GM21390 (cell line): Measurements from ENCODE around the gene RAB3C.
A peak's percentile ranks its signal among the peaks of the same experiment; 100 is the strongest.

Experiments
- ATAC-seq: cut with Tn5 transposase; IDR thresholded peaks from one replicate; pipeline ENCODE4 v1.9.1; 2021; ENCODE audit not compliant: unreplicated experiment

RAB3C gene

DNA sequence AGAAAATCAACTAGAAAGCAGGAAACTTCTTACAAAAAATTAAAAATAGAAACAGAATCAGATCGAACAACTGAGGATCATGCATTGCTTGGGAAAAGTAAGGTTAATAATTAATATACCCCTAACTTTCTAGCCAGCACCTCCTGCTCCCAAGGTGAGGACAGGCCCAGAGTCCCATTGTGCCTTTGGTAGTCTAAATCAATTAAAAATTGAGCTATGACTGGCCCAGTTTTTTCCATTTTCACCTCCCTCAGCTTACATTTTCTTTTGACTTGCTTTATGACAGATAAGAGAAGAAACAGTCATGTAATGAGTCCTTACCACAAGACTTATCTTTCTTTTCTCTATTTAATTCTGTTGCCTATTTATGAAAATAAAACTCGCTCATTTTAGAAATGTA is 182.2 kb downstream of the RAB3C start:
- ATAC-seq = no peak

DNA sequence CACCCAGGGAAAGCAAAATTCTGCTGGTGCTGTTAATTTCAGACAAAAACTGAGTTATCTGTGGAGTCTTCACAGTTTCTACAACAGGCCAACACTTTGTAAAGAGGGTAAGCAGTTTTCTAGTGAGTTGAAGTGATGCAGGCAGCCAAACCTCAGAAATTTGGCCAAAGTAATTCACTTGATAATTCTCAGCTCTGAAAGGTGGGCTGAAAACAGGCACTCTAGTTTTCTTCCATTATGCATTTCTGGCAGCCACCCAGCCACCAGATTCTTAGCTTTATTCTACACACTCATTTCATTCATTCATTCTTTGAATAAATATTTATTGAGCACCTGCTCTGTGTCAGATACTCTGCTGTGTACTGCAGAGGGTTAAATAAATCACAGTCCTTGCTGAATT is 184.2 kb downstream of the RAB3C start:
- ATAC-seq = no peak

DNA sequence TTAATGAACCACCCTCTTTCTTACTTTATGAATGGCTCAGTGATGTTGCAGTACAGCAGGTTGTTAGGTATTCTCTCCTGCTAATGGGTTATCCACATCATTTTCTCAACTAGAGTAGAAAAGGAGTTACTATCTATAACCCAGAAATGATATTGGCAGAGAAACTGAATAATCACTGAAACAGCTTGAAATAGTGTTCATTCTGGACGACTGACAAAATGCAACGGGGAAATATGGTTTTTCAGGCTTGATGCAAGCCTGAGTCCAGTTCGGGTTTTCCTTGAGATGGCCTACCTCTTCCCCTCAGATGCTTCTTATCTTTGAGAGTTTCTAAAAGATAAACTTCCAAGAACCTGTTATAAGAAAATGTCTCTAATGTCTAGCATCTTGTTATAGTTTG is 187.3 kb downstream of the RAB3C start:
- no peak for ATAC-seq

DNA sequence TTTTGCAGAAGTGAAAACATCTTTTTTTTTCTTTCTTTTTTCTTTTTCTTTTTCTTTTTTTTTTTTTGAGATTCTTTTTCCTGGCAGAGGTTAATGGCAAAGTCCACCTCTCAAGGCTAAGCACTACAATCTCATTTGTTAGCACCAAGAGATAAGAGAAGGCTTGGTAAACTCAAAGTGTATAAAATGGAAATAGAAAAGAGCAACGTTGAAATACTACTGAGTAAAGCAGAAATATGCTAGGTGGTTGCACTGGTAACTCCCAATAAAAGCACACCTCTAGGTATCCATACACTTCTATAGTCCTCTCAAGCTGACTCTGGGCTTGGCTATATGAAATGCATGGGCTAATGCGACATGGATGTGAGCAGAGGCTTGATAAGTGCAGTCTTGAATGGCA is 188.9 kb downstream of the RAB3C start:
- no peak for ATAC-seq

DNA sequence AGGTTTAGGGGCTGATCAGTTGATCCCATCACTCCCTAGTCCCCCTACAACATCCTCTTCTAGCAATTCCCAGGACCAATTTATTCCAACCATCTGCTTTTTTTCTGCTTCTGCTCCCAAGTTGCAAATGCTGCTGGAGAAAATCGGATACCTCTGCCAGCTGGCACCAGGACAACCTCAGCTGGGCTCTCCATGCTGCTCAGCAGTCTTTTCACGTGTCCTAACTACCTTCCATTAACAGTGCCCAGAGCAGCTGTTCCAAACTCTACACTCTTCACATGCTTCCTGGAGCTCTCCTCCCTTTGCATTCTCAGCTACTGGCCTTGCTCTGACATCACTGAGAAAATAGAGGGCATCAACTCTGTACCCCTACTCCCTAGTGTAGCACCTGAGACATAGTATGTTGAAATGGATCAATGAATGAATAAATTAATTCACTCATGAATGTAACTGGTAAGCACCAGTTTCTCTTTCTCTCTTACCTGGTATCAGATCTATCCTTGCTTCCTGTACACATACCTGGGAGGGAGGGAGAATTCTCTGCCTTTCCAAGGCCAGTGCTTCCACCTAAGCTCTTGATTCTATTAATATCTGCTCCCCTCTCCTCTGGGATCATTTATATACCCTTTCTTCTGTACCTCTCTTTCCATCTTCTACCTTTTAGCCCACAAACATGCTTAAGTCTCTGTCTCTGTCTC is 191.0 kb downstream of the RAB3C start:
- ATAC-seq = no peak

DNA sequence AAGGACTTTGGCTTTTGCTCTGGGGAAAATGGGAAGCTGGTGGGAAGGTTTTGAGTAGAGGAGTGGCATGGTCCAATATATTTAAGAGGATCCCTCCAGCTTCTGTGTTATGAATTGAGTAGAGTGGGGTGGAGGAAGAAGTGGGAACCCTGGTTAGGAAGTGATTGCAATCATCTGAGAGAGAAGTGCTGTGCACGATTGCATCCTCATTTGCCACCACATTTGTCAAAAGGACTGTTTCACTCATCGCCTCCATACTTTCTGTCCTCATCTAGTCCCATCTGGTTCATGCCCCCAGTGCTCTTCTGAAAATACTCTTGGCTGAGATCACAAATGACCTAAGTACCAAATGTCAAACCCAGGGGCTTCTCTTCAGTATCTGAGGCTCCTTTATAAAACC is 192.1 kb downstream of the RAB3C start:
- no peak for ATAC-seq

DNA sequence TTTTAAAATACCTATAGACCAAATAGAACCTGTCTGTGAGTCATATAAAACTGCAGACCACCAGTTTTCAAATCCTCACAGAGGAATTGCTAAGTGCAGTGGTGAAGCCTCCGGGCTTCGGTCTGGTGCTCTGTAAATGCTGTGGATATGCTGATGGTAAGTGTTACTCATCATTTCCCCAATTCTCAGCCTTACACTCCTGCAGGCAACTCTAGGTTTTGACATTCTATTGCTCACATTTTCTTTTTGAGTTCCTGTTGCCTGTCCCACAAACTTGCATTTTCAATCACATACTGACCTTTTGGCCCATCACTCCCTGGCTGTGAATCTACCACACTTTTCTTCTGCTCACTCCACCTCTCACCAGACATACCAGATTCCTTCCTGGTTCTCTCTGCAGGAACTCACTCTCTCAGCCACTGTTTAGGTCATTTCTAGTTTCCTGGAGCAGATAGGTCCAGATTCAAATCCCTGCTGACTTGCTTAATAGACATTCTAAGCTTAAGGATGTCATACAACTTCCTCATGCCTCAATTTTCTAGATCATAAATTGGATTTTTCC is 192.9 kb downstream of the RAB3C start:
- peak; percentile 84 for ATAC-seq

DNA sequence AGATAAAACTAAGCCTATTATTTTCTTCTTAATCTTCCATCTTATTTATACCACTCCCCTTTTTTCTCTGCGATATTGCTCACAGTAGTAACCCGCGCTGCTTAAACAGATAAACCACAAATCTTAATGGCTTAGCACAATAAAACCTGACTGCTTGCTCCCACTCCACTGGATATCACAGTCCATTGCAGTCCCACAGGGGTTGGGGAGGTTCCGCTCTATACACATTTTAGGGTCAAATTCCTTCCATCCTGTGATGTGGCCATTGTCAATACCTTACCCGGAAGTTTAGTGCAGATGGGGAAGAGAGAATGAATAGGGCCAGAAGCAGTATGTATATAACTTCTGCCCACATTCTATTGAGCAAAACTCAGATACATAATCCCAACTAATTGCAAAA is 193.7 kb downstream of the RAB3C start:
- ATAC-seq = no peak

DNA sequence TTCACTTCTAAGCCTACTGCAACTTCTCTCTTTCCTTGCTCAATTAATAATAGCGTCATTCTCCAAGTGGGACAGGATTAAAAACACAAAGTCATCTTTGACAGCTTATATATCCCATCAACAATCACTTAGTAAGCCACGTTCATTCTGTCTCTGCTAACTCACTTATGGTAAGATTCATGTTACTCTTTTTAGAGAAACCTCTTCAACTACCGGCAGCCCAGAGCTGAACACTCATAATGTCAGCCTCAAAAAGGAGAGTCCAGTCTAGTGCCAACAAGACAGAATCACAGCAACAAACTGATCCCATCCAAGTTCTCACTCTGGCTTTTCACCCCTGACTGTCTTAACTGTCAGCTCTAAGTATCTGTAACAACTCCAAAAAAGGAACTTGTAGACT is 196.0 kb downstream of the RAB3C start:
- no peak for ATAC-seq

DNA sequence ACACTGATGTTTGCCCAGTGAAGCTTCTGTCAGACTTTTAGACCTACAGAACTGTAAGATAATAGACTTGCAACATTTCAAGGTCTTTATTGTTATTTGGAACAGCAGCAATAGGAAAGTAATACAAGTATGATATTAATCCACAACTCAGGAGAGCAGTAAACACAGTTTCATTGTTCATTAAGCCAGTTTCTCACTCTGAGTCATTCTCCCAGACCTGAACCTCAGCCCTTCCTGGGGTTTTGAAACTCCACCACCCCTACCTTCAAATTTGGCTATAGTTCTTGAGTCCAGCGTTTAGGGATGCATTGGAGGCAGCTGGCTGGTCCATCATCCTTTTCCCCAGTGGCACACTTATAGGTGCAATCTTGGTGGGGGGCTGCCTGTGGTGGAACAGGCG is 203.2 kb downstream of the RAB3C start:
- ATAC-seq = peak; percentile 70

DNA sequence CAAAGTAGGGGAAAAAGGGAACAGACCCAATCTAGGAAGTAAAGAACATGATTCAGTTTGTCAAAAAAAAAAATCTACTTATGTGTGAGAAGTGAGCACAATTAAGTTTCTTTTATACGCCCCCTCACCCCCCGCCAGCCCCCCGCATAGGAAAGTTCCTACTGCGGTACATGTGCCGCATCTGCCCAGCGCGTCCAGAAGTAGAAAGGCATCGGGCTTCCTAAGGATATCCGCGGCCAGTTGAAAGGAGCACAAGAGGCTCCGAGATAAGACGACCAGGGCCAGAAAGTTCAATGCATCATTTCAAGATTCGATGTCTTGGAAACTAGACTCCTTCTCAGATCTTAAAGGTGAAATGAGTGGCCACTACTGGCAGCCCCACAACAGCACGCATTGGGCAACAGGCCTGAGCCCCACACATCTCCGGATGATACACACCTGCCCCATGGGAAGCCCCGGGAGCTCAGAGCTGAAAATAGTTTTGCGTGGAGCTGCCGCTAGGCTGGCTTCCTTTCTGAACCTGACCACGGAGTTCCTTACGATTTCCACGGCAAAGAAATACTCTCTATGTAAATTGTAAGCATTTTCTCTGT is 203.9 kb downstream of the RAB3C start:
- ATAC-seq = no peak

DNA sequence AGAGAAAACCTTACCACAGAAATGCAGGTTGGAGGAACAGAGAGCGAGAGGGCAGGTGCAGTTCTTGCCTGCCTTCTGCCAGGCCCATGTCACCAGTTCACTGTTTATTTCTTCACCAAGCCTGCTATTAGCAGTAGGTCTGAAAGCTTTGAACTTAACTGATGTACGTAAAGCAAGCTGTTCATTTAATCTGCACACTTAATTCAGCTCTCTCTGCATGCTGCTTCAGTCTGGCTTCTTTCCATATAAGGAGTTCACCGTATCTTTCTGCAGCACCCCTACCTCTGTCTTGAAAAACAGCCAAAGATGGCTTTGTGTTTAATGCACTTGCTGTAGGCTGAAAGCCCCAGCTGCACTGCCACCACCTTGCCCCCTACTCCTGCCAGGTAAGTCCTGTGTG is 205.1 kb downstream of the RAB3C start:
- no peak for ATAC-seq

DNA sequence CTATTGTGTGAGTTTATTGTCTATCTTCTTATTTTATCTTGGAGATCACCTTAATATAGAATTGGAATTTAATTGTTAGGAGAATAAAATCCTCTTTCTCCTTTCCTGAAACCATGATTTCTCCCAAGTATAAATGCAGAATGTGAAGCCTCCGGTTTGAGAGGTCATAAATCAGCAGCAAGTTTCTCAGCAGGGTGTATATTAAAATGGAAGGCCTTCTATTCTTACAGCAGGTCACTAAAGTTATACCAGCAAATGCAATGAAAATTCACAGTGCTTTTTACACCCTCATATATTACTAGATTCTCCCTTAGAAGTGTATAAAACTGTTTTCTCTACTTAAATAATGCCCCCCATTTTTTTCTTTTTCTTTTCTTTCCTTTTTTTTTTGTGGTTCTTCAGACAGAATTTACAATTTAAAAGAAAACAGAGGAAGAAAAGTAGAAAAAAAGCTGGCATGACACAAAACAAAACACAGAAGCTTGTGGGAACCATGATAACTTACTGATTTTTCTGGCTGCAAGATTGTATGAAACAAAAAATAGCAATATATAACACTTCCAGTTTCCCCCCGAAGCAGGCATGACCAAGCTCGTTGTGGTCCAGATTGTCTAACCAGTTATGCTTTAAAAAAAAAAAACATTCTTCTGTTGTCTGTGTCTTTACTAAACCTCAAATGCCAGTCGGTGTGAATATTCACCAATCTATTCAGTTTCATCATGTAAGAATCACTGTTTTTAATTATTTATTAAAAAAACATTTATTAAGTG is 211.2 kb downstream of the RAB3C start:
- ATAC-seq = no peak

DNA sequence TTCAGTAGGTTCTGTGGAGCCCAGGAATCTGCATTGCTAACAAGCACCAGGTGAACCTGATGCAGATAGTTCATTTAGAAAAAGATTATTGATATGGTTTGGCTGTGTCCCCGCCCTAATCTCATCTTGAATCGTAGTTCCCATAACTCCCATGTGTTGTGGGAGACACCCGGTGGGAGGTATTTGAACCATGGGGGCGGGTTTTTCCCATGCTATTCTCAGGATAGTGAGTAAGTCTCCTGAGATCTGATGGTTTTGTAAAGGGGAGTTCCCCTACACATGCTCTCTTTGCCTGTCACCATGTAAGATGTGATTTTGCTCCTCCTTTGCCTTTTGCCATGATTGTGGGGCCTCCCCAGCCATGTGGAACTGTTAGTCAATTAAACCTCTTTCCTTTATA is 212.0 kb downstream of the RAB3C start:
- no peak for ATAC-seq

DNA sequence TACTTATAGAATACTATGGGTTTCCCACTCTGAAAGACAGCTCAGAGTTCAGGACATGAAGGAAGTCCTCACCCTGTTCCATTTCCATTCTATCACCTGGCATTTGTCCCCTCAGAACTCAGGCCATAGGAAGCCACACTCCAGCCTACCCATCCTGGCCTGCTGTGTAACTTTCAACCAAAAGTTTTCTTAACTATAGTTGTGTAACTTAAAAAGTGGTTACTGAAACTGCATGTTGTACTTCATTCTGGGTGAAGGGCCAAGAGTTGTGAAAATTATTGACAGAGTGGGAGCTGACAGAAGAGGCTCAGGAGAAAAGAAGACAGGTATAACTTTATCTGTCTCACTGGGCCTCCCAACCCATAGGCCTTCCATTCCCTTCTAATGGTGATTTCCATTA is 212.5 kb downstream of the RAB3C start:
- no peak for ATAC-seq

DNA sequence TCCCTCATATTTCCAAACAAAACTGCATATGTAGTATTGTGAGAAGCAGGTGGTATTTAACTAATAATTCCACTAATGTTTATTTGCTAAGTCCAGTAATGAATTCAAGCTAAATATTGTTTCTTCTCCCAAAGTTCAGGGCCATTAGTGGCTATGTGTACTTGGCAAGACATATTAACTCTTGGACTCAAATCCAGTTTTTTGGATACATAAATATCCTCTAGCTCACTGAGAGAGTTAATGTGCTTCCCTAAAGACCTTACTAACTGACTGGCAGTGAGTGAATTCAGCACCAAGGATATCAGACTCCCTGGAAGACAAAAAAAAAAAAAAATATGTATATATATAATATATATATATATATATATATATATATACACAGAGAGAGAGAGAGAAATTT is 214.1 kb downstream of the RAB3C start:
- ATAC-seq = no peak

DNA sequence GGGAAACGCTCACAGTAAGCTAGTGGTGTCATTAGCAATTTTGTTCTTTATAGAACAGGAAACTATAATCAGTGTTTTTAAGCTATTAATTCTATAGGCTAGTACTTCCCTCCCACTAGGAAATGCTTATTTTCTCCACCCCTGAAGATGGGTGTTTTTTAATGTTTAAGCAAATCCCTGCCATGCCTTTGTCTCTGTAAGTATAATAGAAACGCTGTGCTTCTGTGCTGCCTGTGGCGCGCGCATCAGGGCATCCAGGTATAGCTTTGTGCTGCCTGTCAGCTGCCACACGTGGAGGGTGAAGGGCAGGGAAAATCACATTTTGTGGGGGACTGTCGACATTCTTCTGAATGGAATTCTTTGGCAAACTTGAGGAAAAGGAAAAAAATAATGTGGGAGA is 217.5 kb downstream of the RAB3C start:
- ATAC-seq = no peak

DNA sequence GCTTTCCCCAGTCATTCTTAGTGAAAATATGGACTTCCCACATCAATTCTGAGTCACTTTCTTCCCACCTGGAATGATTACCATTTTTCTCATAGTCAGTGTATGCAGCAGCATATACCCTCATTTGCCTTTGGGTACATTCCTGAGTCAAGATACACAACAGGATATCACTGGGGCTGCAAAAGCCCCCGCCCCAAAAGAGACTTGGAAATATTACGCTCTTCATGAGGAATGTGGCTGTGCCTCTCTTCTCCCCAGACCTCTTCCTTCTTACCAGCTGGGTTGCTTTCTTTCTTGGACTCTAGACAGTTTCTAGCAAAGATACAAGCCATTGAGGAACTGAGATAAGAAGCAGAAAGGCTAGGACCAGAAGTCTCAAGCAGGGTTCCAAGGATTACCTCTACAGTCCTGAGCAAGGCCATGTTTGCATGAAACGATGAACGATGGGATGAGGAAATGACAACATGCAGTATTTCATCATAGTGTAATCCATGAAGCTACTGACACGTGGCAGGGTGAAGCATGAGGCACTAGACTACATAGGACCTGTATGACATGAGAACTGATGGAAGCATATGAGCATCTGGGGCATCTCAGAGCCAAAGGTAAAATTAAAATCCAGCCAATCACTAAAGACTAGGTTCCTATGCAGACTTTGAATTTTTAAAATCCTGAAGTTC is 218.1 kb downstream of the RAB3C start:
- no peak for ATAC-seq

DNA sequence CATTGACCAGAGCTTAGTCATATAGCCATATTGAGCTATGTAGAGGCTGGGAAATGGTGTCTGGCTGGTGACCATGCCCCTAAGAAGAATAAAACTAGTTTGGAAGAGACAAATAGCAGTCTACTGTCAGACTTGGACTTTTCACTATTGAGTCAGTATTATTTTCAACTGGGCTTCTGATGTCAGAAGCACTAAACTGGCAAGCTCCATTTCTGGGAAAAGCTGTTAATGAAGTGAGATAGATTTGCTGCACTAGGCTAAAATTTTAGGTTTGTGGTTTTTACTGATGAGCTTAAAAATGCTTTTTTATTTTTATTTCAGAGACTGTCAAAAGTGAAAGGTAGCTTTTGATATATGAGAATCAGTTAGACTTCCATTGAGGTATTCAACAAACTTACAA is 220.2 kb downstream of the RAB3C start:
- ATAC-seq = no peak

DNA sequence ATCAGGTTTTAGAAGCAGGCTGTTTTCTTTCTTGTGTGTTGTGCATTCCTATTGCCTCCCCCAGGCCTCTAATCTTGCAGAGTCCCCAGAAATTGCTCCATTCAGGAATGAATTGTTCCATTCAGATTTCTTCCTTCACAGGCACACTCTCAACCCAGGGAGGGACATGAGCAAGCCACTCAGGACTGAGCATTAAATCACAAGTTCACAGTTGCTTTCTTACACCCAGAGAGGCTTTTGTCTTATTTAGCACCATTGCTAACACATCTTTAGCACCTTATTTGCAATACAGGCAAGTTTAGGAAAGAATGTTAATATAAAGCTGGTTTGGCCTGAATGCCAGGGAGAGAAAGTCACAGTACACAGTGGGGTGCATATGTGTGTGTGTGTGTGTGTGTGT is 221.4 kb downstream of the RAB3C start:
- ATAC-seq = no peak

DNA sequence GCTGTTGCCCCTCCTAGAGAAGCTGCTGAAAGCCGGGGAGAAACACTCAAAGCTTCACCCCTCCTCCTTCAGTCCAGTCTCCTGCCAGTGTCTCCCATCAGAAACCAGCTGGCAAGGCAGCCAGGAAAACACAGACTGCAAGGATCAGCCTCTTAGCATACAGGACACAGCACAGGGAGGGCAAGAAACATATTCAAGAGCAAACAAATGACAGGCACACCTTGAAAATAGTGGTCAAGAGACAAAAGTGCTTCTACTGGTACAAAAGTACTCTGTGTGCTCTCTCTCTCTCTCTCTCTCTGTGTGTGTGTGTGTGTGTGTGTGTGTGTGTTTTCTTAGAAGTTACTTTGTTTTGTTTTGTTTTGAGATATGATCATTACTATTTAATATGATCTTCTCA is 227.2 kb downstream of the RAB3C start:
- no peak for ATAC-seq

DNA sequence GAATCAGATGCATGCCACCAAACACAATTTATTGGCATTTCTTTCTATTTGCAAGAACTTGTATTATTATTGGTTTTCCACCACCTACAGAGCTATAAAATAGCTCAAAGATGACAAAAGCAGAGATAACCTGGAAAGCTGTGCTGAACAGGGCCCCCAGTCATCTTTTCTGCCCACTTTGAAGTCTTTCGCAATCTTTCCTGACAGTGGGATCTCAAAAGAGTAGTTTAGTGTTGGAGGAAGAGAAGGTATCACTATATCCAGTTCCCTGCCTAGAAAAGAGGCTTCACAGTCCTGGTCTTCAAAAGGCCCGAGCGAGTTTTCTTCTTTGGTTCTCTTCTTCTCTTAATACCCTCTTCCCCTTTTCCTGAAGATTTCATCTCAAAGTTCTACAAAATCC is 231.0 kb downstream of the RAB3C start:
- no peak for ATAC-seq
